Neural cell (in vitro differentiated cells): Measurements from ENCODE around the gene C13orf46. TPM values are rescaled to one million over a fixed set of nuclear protein-coding genes. Genes with fewer than 3 reads are reported as not detected.

Experiments
- H2AFZ ChIP-seq: fragments of 200-600, 300-800 bp; sonication (generic), shearing (Covaris generic); 2 replicates; pipeline ENCODE4 v1.6.0; 2014; ENCODE audit warnings: low read depth, mild to moderate bottlenecking, antibody characterized with exemption, low read length, moderate library complexity
- H3F3A ChIP-seq: fragments of 200-600 bp; shearing (Covaris generic); 2 replicates; pipeline ENCODE4 v1.6.1; 2016; ENCODE audit warnings: mild to moderate bottlenecking, moderate library complexity, mixed read lengths, antibody characterized with exemption, low read length; ENCODE audit not compliant: insufficient read depth, poor library complexity, severe bottlenecking
- H3K27ac ChIP-seq: fragments of 200-600, 300-800 bp; sonication (generic), shearing (Covaris generic); 2 replicates; pipeline ENCODE4 v1.5.1; 2014; ENCODE audit warnings: mild to moderate bottlenecking, low read length, moderate library complexity
- H3K27me3 ChIP-seq: fragments of 300-800, 200-600 bp; sonication (generic), shearing (Covaris generic); 2 replicates; pipeline ENCODE4 v1.6.0; 2014; ENCODE audit warnings: mild to moderate bottlenecking, low read depth, low read length, moderate library complexity; ENCODE audit not compliant: insufficient read depth
- H3K36me3 ChIP-seq: fragments of 300-800, 200-600 bp; sonication (generic), shearing (Covaris generic); 2 replicates; pipeline ENCODE4 v1.5.1; 2014; ENCODE audit warnings: mild to moderate bottlenecking, antibody characterized with exemption, low read length, moderate library complexity; ENCODE audit not compliant: insufficient read depth
- H3K4me2 ChIP-seq: fragments of 300-800, 200-600 bp; sonication (generic), shearing (Covaris generic); 2 replicates; pipeline ENCODE4 v1.6.0; 2014; ENCODE audit warnings: mild to moderate bottlenecking, low read length
- H3K4me3 ChIP-seq: fragments of 300-800, 200-600 bp; sonication (generic), shearing (Covaris generic); 2 replicates; pipeline ENCODE4 v1.5.1; 2014; ENCODE audit warnings: mild to moderate bottlenecking, low read length, moderate library complexity
- H3K79me2 ChIP-seq: fragments of 200-600 bp; shearing (Covaris generic); replicated peaks from 2 replicates; pipeline ENCODE4 v1.6.0; 2014; ENCODE audit warnings: mild to moderate bottlenecking, low read length, moderate library complexity; ENCODE audit not compliant: insufficient read depth
- H3K9ac ChIP-seq: fragments of 300-800, 200-600 bp; sonication (generic), shearing (Covaris generic); 2 replicates; pipeline ENCODE4 v1.6.1; 2016; ENCODE audit warnings: mild to moderate bottlenecking, low read length, mixed read lengths
- H3K9me2 ChIP-seq: fragments of 200-600 bp; shearing (Covaris generic); 2 replicates; pipeline ENCODE4 v1.6.1; 2016; ENCODE audit warnings: mild to moderate bottlenecking, low read length, mixed read lengths; ENCODE audit not compliant: insufficient read depth
- H3K9me3 ChIP-seq: fragments of 200-600, 300-800 bp; sonication (generic), shearing (Covaris generic); 2 replicates; pipeline ENCODE4 v1.6.1; 2016; ENCODE audit warnings: mild to moderate bottlenecking, mixed run types, low read length, moderate library complexity, mixed read lengths
- H4K20me1 ChIP-seq: fragments of 200-600 bp; shearing (Covaris generic); 2 replicates; pipeline ENCODE4 v1.6.1; 2016; ENCODE audit warnings: mild to moderate bottlenecking, mixed run types; ENCODE audit not compliant: insufficient read depth
- CTCF ChIP-seq: fragments of 450-650 bp; IDR thresholded peaks from 2 replicates; pipeline ENCODE4 v1.5.1; 2014; ENCODE audit warnings: antibody characterized with exemption, mild to moderate bottlenecking, moderate library complexity; ENCODE audit not compliant: poor library complexity, severe bottlenecking
- EP300 ChIP-seq: fragments of 450-650 bp; conservative IDR thresholded peaks from 2 replicates; pipeline ENCODE4 v1.6.1; 2014; ENCODE audit warnings: antibody characterized with exemption, mild to moderate bottlenecking, moderate library complexity; ENCODE audit not compliant: poor library complexity, severe bottlenecking
- EZH2 ChIP-seq: fragments of 200-600, 300-800 bp; shearing (Covaris generic), sonication (generic); IDR thresholded peaks from 2 replicates; pipeline ENCODE4 v1.6.1; 2014; ENCODE audit warnings: antibody characterized with exemption, low read length, borderline replicate concordance, mild to moderate bottlenecking; ENCODE audit not compliant: insufficient read depth, poor library complexity, severe bottlenecking
- MXI1 ChIP-seq: fragments of 450-650 bp; conservative IDR thresholded peaks from 2 replicates; pipeline ENCODE4 v1.6.1; 2014; ENCODE audit warnings: antibody characterized with exemption, mild to moderate bottlenecking; ENCODE audit not compliant: poor library complexity, severe bottlenecking
- POLR2AphosphoS5 ChIP-seq: IDR thresholded peaks from 2 replicates; pipeline ENCODE4 v1.6.1; 2012
- RAD21 ChIP-seq: fragments of 450-650 bp; conservative IDR thresholded peaks from 2 replicates; pipeline ENCODE4 v1.6.1; 2014; ENCODE audit warnings: antibody characterized with exemption, mild to moderate bottlenecking, moderate library complexity
- SMC3 ChIP-seq: fragments of 450-650 bp; conservative IDR thresholded peaks from 2 replicates; pipeline ENCODE4 v1.6.1; 2014; ENCODE audit warnings: antibody characterized with exemption, mild to moderate bottlenecking, moderate library complexity; ENCODE audit not compliant: poor library complexity
- TAF1 ChIP-seq: IDR thresholded peaks from 2 replicates; pipeline ENCODE4 v1.6.1; 2012; ENCODE audit warnings: low read depth
- polyA plus RNA-seq: library from polyadenylated mRNA; depleted of rRNA; stranded (reverse); fragments of >200 nt; gene quantifications from 2 replicates; pipeline ENCODE4 v1.2.3, GENCODE V29; 2014
- TF ChIP-seq, protein P1 (sequence below): IDR thresholded peaks from 2 replicates; pipeline ENCODE4 v1.6.1; 2012; ENCODE audit warnings: borderline replicate concordance

The C13orf46 gene
- polyA plus RNA-seq, 1 donor from 2014 or later = not detected

- Histone ChIP-seq H3K27ac (no peak overlapping the region), H3K4me3 (no peak overlapping the region), H3K79me2 (no peaks in the 10 kb centered on the region), H3F3A (no peaks in the 10 kb centered on the region), H3K27me3 (no peaks in the 10 kb centered on the region), H2AFZ (no peak overlapping the region), H4K20me1 (no peaks in the 10 kb centered on the region), H3K9ac (no peak overlapping the region), H3K36me3 (no peaks in the 10 kb centered on the region), H3K9me2 (no peaks in the 10 kb centered on the region), H3K4me2 (no peak overlapping the region), H3K9me3 (no peaks in the 10 kb centered on the region)
- TF ChIP-seq CTCF = no peak
- TF ChIP-seq TAF1 = no peak
- no peak for TF ChIP-seq RAD21
- no peak for TF ChIP-seq MXI1
- TF ChIP-seq POLR2AphosphoS5 = no peak
Observed at GRCh38 chr13:113918981-113919701, 54.7 kb downstream of the C13orf46 start.

- Histone ChIP-seq H2AFZ (no peak overlapping the region), H3K4me2 (no peak overlapping the region), H3F3A (no peaks in the 10 kb centered on the region), H3K27ac (no peak overlapping the region), H3K79me2 (no peaks in the 10 kb centered on the region), H3K4me3 (no peak overlapping the region), H3K9me3 (no peaks in the 10 kb centered on the region), H3K9me2 (no peaks in the 10 kb centered on the region), H3K27me3 (no peaks in the 10 kb centered on the region), H3K36me3 (no peaks in the 10 kb centered on the region), H4K20me1 (no peaks in the 10 kb centered on the region), H3K9ac (no peak overlapping the region)
- no peak for TF ChIP-seq EP300
- TF ChIP-seq TAF1 = no peak
- TF ChIP-seq POLR2AphosphoS5 = no peak
- no peak for TF ChIP-seq SMC3
- no peak for TF ChIP-seq EZH2
- no peak for TF ChIP-seq MXI1
- TF ChIP-seq CTCF = no peak
- no peak for TF ChIP-seq RAD21
- TF ChIP-seq, protein P1, sequence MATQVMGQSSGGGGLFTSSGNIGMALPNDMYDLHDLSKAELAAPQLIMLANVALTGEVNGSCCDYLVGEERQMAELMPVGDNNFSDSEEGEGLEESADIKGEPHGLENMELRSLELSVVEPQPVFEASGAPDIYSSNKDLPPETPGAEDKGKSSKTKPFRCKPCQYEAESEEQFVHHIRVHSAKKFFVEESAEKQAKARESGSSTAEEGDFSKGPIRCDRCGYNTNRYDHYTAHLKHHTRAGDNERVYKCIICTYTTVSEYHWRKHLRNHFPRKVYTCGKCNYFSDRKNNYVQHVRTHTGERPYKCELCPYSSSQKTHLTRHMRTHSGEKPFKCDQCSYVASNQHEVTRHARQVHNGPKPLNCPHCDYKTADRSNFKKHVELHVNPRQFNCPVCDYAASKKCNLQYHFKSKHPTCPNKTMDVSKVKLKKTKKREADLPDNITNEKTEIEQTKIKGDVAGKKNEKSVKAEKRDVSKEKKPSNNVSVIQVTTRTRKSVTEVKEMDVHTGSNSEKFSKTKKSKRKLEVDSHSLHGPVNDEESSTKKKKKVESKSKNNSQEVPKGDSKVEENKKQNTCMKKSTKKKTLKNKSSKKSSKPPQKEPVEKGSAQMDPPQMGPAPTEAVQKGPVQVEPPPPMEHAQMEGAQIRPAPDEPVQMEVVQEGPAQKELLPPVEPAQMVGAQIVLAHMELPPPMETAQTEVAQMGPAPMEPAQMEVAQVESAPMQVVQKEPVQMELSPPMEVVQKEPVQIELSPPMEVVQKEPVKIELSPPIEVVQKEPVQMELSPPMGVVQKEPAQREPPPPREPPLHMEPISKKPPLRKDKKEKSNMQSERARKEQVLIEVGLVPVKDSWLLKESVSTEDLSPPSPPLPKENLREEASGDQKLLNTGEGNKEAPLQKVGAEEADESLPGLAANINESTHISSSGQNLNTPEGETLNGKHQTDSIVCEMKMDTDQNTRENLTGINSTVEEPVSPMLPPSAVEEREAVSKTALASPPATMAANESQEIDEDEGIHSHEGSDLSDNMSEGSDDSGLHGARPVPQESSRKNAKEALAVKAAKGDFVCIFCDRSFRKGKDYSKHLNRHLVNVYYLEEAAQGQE = no peak
Observed at GRCh38 chr13:113918580-113918979, 55.3 kb downstream of the C13orf46 start.
